Effector memory CD4-positive, alpha-beta T cell (primary cell): ENCODE data around the gene CCDC57.
"Not testable (repeated sequence)": the region's sequence is repeated elsewhere in the genome, so short reads cannot be mapped to it uniquely, and the experiment has no call there.

Experiments
- DNase-seq, 3 donors: peaks; one replicate each; pipeline ENCODE4 v3.0.0-alpha.2; 2020
- H3K27ac ChIP-seq: 2 replicates; pipeline ENCODE4 v1.7.0; 2013; ENCODE audit warnings: mild to moderate bottlenecking, low read length, moderate library complexity; ENCODE audit not compliant: insufficient read depth, poor library complexity, severe bottlenecking
- H3K27me3 ChIP-seq: replicated peaks from 2 replicates; pipeline ENCODE4 v1.7.0; 2013; ENCODE audit warnings: mild to moderate bottlenecking, low read length; ENCODE audit not compliant: insufficient read depth, control insufficient read depth, poor library complexity, severe bottlenecking
- H3K36me3 ChIP-seq: 2 replicates; pipeline ENCODE4 v1.7.0; 2013; ENCODE audit warnings: mild to moderate bottlenecking, low read length, moderate library complexity; ENCODE audit not compliant: control insufficient read depth, insufficient read depth
- H3K4me1 ChIP-seq: 2 replicates; pipeline ENCODE4 v1.7.0; 2013; ENCODE audit warnings: low read length, mild to moderate bottlenecking; ENCODE audit not compliant: control insufficient read depth, insufficient read depth, poor library complexity, severe bottlenecking
- H3K4me3 ChIP-seq: 2 replicates; pipeline ENCODE4 v1.7.0; 2013; ENCODE audit warnings: low read length, low read depth, mild to moderate bottlenecking; ENCODE audit not compliant: insufficient read depth, poor library complexity, severe bottlenecking
- H3K9me3 ChIP-seq: 2 replicates; pipeline ENCODE4 v1.7.0; 2013; ENCODE audit warnings: mild to moderate bottlenecking, low read length, moderate library complexity; ENCODE audit not compliant: control insufficient read depth

CCDC57 gene

GRCh38 chr17:82254096-82254495 lies 41.5 kb upstream of the CCDC57 start:
- not testable (repeated sequence) for H3K9me3 ChIP-seq

GRCh38 chr17:82253179-82253544 lies 40.5 kb upstream of the CCDC57 start:
- Histone ChIP-seq H3K27ac (no peak overlapping the region), H3K4me3 (no peak overlapping the region), H3K27me3 (no peaks in the 10 kb centered on the region), H3K4me1 (no peaks in the 10 kb centered on the region), H3K36me3 (peaks cover 73% of the 10 kb centered on the region), H3K9me3 (no peaks in the 10 kb centered on the region)
- DNase-seq: no peak

More at GRCh38 chr17:82254096-82254495, 41.5 kb upstream of the CCDC57 start:
- H3K4me3 ChIP-seq, H3K4me1 ChIP-seq, H3K27me3 ChIP-seq, DNase-seq, H3K27ac ChIP-seq: not testable (repeated sequence)
- peaks cover 72% of the 10 kb centered on the region for H3K36me3 ChIP-seq

- Histone ChIP-seq H3K36me3 (peaks cover 79% of the 10 kb centered on the region), H3K9me3 (no peaks in the 10 kb centered on the region), H3K4me1 (no peaks in the 10 kb centered on the region), H3K27me3 (no peaks in the 10 kb centered on the region), H3K4me3 (no peak overlapping the region), H3K27ac (peak overlapping the region; percentile 2)
- DNase-seq: no peak
Observed at GRCh38 chr17:82252511-82253178, 40.0 kb upstream of the CCDC57 start.

GRCh38 chr17:82250868-82251500 lies 38.3 kb upstream of the CCDC57 start:
- no peaks in the 10 kb centered on the region for H3K4me1 ChIP-seq
- no peaks in the 10 kb centered on the region for H3K9me3 ChIP-seq
- H3K27ac ChIP-seq: no peak overlapping the region
- H3K36me3 ChIP-seq: peaks cover 87% of the 10 kb centered on the region
- no peaks in the 10 kb centered on the region for H3K27me3 ChIP-seq
- H3K4me3 ChIP-seq: no peak overlapping the region
- no peak for DNase-seq

- DNase-seq: no peak
- Histone ChIP-seq H3K9me3 (no peaks in the 10 kb centered on the region), H3K4me3 (no peak overlapping the region), H3K27ac (no peak overlapping the region), H3K36me3 (peaks cover 87% of the 10 kb centered on the region), H3K27me3 (no peaks in the 10 kb centered on the region), H3K4me1 (no peaks in the 10 kb centered on the region)
Observed at GRCh38 chr17:82249896-82250581, 37.4 kb upstream of the CCDC57 start.

- DNase-seq: no peak
- Histone ChIP-seq H3K27ac (no peak overlapping the region), H3K36me3 (peaks cover 96% of the 10 kb centered on the region), H3K4me1 (no peaks in the 10 kb centered on the region), H3K4me3 (no peak overlapping the region), H3K9me3 (no peaks in the 10 kb centered on the region), H3K27me3 (no peaks in the 10 kb centered on the region)
Observed at GRCh38 chr17:82248815-82249674, 36.4 kb upstream of the CCDC57 start.

- Histone ChIP-seq H3K4me1 (no peaks in the 10 kb centered on the region), H3K27ac (no peak overlapping the region), H3K36me3 (peaks cover 100% of the 10 kb centered on the region), H3K27me3 (no peaks in the 10 kb centered on the region), H3K4me3 (no peak overlapping the region), H3K9me3 (no peaks in the 10 kb centered on the region)
- DNase-seq: no peak
Observed at GRCh38 chr17:82247856-82248671, 35.4 kb upstream of the CCDC57 start.

GRCh38 chr17:82247182-82247823 lies 34.7 kb upstream of the CCDC57 start:
- Histone ChIP-seq H3K27me3 (no peaks in the 10 kb centered on the region), H3K4me1 (peaks cover under 1% of the 10 kb centered on the region), H3K9me3 (no peaks in the 10 kb centered on the region), H3K27ac (no peak overlapping the region), H3K4me3 (no peak overlapping the region), H3K36me3 (peaks cover 100% of the 10 kb centered on the region)
- no peak for DNase-seq
